HEK293T (cell line): ENCODE data around the gene CFH.

Source experiments
- ARNT ChIP-seq: fragments of 450-650 bp; IDR thresholded peaks from 2 replicates; pipeline ENCODE4 v1.6.1; 2017; ENCODE audit warnings: mild to moderate bottlenecking
- BHLHE40 ChIP-seq: fragments of 450-650 bp; IDR thresholded peaks from 2 replicates; pipeline ENCODE4 v1.6.1; 2016; ENCODE audit warnings: mild to moderate bottlenecking, moderate library complexity, borderline replicate concordance
- ELF4 ChIP-seq: fragments of 450-650 bp; IDR thresholded peaks from 2 replicates; pipeline ENCODE4 v1.6.1; 2017; ENCODE audit warnings: antibody characterized with exemption
- FOXA1 ChIP-seq: fragments of 450-650 bp; IDR thresholded peaks from 2 replicates; pipeline ENCODE4 v1.6.1; 2016; ENCODE audit warnings: mild to moderate bottlenecking
- FOXK2 ChIP-seq: fragments of 450-650 bp; IDR thresholded peaks from 2 replicates; pipeline ENCODE4 v1.6.1; 2016; ENCODE audit warnings: mild to moderate bottlenecking
- FOXM1 ChIP-seq: fragments of 450-650 bp; IDR thresholded peaks from 2 replicates; pipeline ENCODE4 v1.6.1; 2017; ENCODE audit warnings: mild to moderate bottlenecking, borderline replicate concordance
- HDGF ChIP-seq: fragments of 450-650 bp; IDR thresholded peaks from 2 replicates; pipeline ENCODE4 v1.6.1; 2017; ENCODE audit warnings: antibody characterized with exemption, borderline replicate concordance
- L3MBTL2 ChIP-seq: fragments of 450-650 bp; conservative IDR thresholded peaks from 2 replicates; pipeline ENCODE4 v1.6.1; 2016; ENCODE audit warnings: mild to moderate bottlenecking
- LEF1 ChIP-seq: fragments of 450-650 bp; IDR thresholded peaks from 2 replicates; pipeline ENCODE4 v1.6.1; 2017; ENCODE audit warnings: mild to moderate bottlenecking, borderline replicate concordance
- NFRKB ChIP-seq: fragments of 450-650 bp; IDR thresholded peaks from 2 replicates; pipeline ENCODE4 v1.6.1; 2016; ENCODE audit warnings: mild to moderate bottlenecking, moderate library complexity
- SP1 ChIP-seq: fragments of 450-650 bp; IDR thresholded peaks from 2 replicates; pipeline ENCODE4 v1.6.1; 2017
- SUZ12 ChIP-seq: fragments of 450-650 bp; IDR thresholded peaks from 2 replicates; pipeline ENCODE4 v1.6.1; 2016; ENCODE audit warnings: mild to moderate bottlenecking
- TARDBP ChIP-seq: fragments of 450-650 bp; IDR thresholded peaks from 2 replicates; pipeline ENCODE4 v1.6.1; 2016
- TF ChIP-seq, protein P1 (sequence below): fragments of 450-650 bp; IDR thresholded peaks from 2 replicates; pipeline ENCODE4 v1.6.1; 2016

DNA sequence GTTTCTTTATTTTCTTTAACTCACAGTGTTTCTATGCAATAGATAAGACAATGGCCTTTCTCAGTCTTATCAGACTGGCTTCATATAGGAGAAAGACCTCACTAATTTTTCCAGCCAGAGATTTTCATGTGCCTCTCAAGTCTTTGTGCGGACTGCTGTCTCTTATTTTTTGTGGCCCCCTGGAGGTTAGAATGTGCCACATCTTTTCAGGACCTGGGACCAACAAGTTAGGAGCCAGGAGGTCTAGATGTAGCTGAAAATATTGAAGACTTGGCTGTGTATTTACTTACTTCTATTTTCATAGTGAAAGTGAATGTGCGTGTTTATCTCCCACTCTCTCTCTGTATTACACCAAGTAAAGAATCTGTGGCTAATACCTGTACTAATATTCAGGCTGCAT lies 80.7 kb downstream of the CFH start:
- TF ChIP-seq NFRKB (no peak), TARDBP (no peak), FOXK2 (no peak), ARNT (no peak), FOXM1 (no peak), SP1 (no peak), LEF1 (no peak), ELF4 (no peak), SUZ12 (no peak), L3MBTL2 (no peak), FOXA1 (no peak), HDGF (no peak), BHLHE40 (no peak)
- TF ChIP-seq, protein P1, sequence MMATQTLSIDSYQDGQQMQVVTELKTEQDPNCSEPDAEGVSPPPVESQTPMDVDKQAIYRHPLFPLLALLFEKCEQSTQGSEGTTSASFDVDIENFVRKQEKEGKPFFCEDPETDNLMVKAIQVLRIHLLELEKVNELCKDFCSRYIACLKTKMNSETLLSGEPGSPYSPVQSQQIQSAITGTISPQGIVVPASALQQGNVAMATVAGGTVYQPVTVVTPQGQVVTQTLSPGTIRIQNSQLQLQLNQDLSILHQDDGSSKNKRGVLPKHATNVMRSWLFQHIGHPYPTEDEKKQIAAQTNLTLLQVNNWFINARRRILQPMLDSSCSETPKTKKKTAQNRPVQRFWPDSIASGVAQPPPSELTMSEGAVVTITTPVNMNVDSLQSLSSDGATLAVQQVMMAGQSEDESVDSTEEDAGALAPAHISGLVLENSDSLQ, result no peak
